ENCODE results near the gene CMSS1. TPM values are rescaled to one million over a fixed set of nuclear protein-coding genes. Genes with fewer than 3 reads are reported as not detected.
A peak's percentile ranks its signal among the peaks of the same experiment; 100 is the strongest.

Gene CMSS1
- total RNA-seq, 1 experiment from 2014 or later: 70.6 TPM

DNA sequence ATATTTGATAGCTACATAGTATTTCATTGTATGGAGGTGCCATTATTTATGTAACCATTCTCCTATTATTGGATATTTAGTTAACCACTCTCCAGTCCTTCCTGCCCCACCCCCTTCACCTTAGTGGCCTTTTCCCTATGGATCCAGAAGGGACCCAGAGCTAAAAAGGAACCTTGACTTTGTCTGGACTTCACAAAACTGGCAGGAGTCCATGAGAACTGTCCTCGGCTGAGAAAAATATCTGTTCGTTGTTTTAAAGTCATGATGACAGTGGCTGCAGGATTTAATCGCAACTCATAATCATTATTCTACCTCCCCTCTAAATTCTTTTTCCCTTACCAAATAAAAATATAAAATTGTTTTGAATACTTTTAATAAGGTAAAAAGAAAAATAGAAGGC, 129.7 kb downstream of the CMSS1 start (continued):
- TF ChIP-seq MAX (CRISPR knock-in tag; IDR thresholded peaks at IDR 0.05): no peak
- no peak for TF ChIP-seq KAT7 (CRISPR knock-in tag; IDR thresholded peaks at IDR 0.05; ENCODE audit: borderline replicate concordance)

GRCh38 chr3:99948467-99949089, 130.9 kb downstream of the CMSS1 start:
- ATAC-seq (no peak), DNase-seq (ENCODE audit: low spot score) (no peak)
- peaks cover 44% of the 10 kb centered on the region for H3K4me1 Mint-ChIP-seq
- TF ChIP-seq ZMAT4 (CRISPR knock-in tag; IDR thresholded peaks at IDR 0.05) (no peak), ZNF512 (CRISPR knock-in tag; IDR thresholded peaks at IDR 0.05; ENCODE audit: borderline replicate concordance) (peak; percentile 83; the same call in 1 of the 2 replicates), ELF4 (CRISPR knock-in tag; IDR thresholded peaks at IDR 0.05; ENCODE audit: low read depth) (no peak), E2F5 (CRISPR knock-in tag; IDR thresholded peaks at IDR 0.05) (no peak), CREB1 (CRISPR knock-in tag; IDR thresholded peaks at IDR 0.05) (no peak)
- H3K9me3 Mint-ChIP-seq: no peaks in the 10 kb centered on the region
- ChIA-PET POLR2A (no interaction called here), CTCF (interaction anchor here (1.2 kb wide), 1 partner anchor 9 kb away, joined by 3 read pairs; no protein-coding TSS in a partner anchor)
- H3K27ac Mint-ChIP-seq: no peak overlapping the region
- H3K36me3 Mint-ChIP-seq: no peaks in the 10 kb centered on the region
- no peak overlapping the region for H3K4me3 Mint-ChIP-seq
- no peaks in the 10 kb centered on the region for H3K27me3 Mint-ChIP-seq (ENCODE audit: low read depth)

DNA sequence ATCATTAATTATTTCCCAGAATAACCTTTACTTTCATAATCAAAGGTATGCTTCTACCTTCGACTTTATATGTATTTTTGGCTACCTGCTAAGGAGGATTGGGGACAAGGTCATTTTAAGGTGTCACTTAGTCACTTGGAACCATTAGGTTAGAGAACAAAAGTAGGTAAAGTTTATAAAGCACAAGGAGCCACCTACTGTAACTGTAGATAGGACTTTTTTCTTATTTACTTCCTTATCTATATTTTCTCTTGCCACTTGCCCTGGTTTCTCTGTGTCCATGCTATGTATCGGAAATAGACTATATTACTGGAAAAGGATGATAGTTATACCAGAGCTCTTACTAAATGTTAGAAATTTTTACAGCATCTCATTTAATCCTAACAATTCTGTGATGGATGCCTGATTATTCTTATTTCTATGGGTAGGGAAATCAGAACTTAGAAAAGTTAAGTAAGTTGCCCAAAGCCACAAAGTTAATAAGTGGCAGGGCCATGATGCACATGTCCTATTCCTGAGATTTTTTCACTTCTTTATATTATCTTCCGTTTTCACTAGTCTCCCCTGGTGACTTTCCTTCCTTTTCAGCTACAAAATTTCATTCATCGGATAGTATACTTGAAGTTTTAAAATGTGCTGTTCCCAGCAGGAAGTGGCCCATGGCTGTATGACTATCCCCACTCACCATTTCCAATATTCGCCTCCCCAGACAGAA, 132.5 kb downstream of the CMSS1 start:
- DNase-seq (ENCODE audit: low spot score) (no peak), ATAC-seq (no peak)
- Mint-ChIP-seq H3K9me3 (no peaks in the 10 kb centered on the region), H3K4me1 (peaks cover 33% of the 10 kb centered on the region), H3K27ac (no peak overlapping the region; the same call in 1 of the 2 replicates), H3K27me3 (ENCODE audit: low read depth) (no peaks in the 10 kb centered on the region), H3K4me3 (no peak overlapping the region), H3K36me3 (no peaks in the 10 kb centered on the region)
- CTCF ChIA-PET: interaction anchor here (2.1 kb wide), 1 partner anchor 118 kb away, joined by 6 read pairs; no protein-coding TSS in a partner anchor
- POLR2A ChIA-PET: no interaction called here
- TF ChIP-seq NR1H2 (CRISPR knock-in tag; IDR thresholded peaks at IDR 0.05) (no peak), NR3C1 (CRISPR knock-in tag; conservative IDR thresholded peaks at IDR 0.05; ENCODE audit: low read depth) (no peak), MAX (CRISPR knock-in tag; IDR thresholded peaks at IDR 0.05) (no peak), ETV6 (CRISPR knock-in tag; IDR thresholded peaks at IDR 0.05) (no peak), ZMAT4 (CRISPR knock-in tag; IDR thresholded peaks at IDR 0.05) (no peak), RELA (CRISPR knock-in tag; IDR thresholded peaks at IDR 0.05; ENCODE audit: borderline replicate concordance) (no peak), GTF2I (CRISPR knock-in tag; conservative IDR thresholded peaks at IDR 0.05) (no peak), TEAD4 (CRISPR knock-in tag; IDR thresholded peaks at IDR 0.05) (no peak), GRHL2 (CRISPR knock-in tag; IDR thresholded peaks at IDR 0.05; ENCODE audit: insufficient replicate concordance, severe bottlenecking) (no peak), ZNF263 (CRISPR knock-in tag; IDR thresholded peaks at IDR 0.05; ENCODE audit: low read depth) (no peak), ZNF512 (CRISPR knock-in tag; IDR thresholded peaks at IDR 0.05; ENCODE audit: borderline replicate concordance) (no peak), JUN (CRISPR knock-in tag; IDR thresholded peaks at IDR 0.05) (no peak)
- TF ChIP-seq, protein P1, sequence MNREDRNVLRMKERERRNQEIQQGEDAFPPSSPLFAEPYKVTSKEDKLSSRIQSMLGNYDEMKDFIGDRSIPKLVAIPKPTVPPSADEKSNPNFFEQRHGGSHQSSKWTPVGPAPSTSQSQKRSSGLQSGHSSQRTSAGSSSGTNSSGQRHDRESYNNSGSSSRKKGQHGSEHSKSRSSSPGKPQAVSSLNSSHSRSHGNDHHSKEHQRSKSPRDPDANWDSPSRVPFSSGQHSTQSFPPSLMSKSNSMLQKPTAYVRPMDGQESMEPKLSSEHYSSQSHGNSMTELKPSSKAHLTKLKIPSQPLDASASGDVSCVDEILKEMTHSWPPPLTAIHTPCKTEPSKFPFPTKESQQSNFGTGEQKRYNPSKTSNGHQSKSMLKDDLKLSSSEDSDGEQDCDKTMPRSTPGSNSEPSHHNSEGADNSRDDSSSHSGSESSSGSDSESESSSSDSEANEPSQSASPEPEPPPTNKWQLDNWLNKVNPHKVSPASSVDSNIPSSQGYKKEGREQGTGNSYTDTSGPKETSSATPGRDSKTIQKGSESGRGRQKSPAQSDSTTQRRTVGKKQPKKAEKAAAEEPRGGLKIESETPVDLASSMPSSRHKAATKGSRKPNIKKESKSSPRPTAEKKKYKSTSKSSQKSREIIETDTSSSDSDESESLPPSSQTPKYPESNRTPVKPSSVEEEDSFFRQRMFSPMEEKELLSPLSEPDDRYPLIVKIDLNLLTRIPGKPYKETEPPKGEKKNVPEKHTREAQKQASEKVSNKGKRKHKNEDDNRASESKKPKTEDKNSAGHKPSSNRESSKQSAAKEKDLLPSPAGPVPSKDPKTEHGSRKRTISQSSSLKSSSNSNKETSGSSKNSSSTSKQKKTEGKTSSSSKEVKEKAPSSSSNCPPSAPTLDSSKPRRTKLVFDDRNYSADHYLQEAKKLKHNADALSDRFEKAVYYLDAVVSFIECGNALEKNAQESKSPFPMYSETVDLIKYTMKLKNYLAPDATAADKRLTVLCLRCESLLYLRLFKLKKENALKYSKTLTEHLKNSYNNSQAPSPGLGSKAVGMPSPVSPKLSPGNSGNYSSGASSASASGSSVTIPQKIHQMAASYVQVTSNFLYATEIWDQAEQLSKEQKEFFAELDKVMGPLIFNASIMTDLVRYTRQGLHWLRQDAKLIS (CRISPR knock-in tag; IDR thresholded peaks at IDR 0.05; ENCODE audit: borderline replicate concordance): no peak
- TF ChIP-seq, protein P2, sequence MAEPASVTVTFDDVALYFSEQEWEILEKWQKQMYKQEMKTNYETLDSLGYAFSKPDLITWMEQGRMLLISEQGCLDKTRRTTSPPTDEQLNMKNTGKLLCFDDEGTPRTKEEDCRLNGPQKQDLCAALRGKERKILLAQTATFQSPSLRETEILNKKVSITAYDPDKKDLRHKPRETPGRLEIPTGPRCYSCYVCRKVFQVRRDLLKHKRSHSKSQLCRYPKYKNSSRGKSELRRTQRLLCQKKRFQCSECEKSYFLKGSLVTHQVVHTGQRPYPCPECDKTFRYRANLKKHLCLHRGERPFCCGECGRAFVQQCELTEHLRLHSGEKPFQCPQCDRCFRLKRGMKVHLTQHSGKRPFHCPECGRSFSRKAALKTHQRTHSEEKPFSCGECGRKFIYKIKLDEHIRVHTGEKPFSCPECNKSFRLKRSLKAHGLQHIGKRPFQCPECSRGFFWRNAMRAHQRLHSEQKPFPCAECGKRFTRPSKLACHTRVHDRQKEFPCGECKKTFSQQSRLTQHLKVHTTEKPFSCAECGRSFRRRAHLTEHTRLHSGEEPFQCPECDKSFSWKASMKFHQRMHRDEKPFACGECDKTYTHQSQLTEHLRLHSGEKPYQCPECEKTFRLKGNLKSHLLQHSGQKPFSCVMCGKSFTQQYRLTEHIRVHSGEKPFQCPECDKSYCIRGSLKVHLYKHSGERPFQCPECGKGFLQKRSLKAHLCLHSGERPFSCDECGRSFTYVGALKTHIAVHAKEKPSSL (CRISPR knock-in tag; conservative IDR thresholded peaks at IDR 0.05): no peak
